ENCODE measurements around the gene LARP6. TPM values are rescaled to one million over a fixed set of nuclear protein-coding genes. Genes with fewer than 3 reads are reported as not detected.

Gene LARP6
- total RNA-seq, 4 donors from 2014 or later: 21.2 to 36.3 (median 32.7) TPM

- H3K9me3 ChIP-seq: no peaks in the 10 kb centered on the region
- no peaks in the 10 kb centered on the region for H3K27me3 ChIP-seq
- WGBS: 85% methylated on average over 6 of the region's 6 CpGs
- H3K27ac ChIP-seq (replicated peaks in 1 of 4): no peak overlapping the region
- peaks cover 13 to 25% (median 17%) of the 10 kb centered on the region in 4 donors for H3K4me1 ChIP-seq
- intact Hi-C loops (cut with DNase I): loop anchor here (5.0 kb wide), 1 partner anchor 65 kb away; the partner anchor contains the start of genes LRRC49 and THAP10
- no peak for DNase-seq (ENCODE audit: extremely low spot score)
- TF ChIP-seq POLR2A (IDR thresholded peaks at IDR 0.05; ENCODE audit: low read depth) (no peak), CTCF (IDR thresholded peaks at IDR 0.05) (no peak), EP300 (IDR thresholded peaks at IDR 0.05) (no peak), POLR2AphosphoS5 (IDR thresholded peaks at IDR 0.05) (no peak)
- H3K36me3 ChIP-seq: peaks cover 10 to 24% (median 20%) of the 10 kb centered on the region in 4 donors
- H3K4me3 ChIP-seq: no peak overlapping the region
Measured at GRCh38 chr15:70827721-70828120, 26.2 kb downstream of the LARP6 start.

- Histone ChIP-seq H3K4me1 (peaks cover 13 to 25% (median 17%) of the 10 kb centered on the region in 4 donors), H3K9me3 (no peaks in the 10 kb centered on the region), H3K4me3 (no peak overlapping the region), H3K27me3 (no peaks in the 10 kb centered on the region), H3K27ac (replicated peaks in 1 of 4) (peak overlapping the region in 1 of 4 donors; percentile 27), H3K36me3 (peaks cover 2 to 13% (median 9%) of the 10 kb centered on the region in 4 donors)
- WGBS: 50% methylated on average over 3 of the region's 3 CpGs
- intact Hi-C loops (cut with DNase I): loop anchor here (5.0 kb wide), 1 partner anchor 66 kb away; the partner anchor contains the start of genes LRRC49 and THAP10
- DNase-seq (ENCODE audit: extremely low spot score): peak; percentile 92
- TF ChIP-seq POLR2AphosphoS5 (IDR thresholded peaks at IDR 0.05) (peak in 1 of 2 donors; percentile 41), POLR2A (IDR thresholded peaks at IDR 0.05; ENCODE audit: low read depth) (no peak)
Measured at GRCh38 chr15:70826634-70827033, 27.3 kb downstream of the LARP6 start.

GRCh38 chr15:70825841-70826240, 28.1 kb downstream of the LARP6 start:
- WGBS: 92% methylated on average over 8 of the region's 8 CpGs
- Histone ChIP-seq H3K4me1 (peaks cover 12 to 22% (median 17%) of the 10 kb centered on the region in 4 donors), H3K27ac (replicated peaks in 1 of 4) (peak overlapping the region in 1 of 4 donors; percentile 27), H3K36me3 (peaks cover 0 to 5% (median 2%) of the 10 kb centered on the region in 4 donors), H3K27me3 (no peaks in the 10 kb centered on the region), H3K4me3 (no peak overlapping the region), H3K9me3 (no peaks in the 10 kb centered on the region)
- no peak for TF ChIP-seq POLR2A (IDR thresholded peaks at IDR 0.05; ENCODE audit: low read depth)
- intact Hi-C loops (cut with DNase I): loop anchor here (2.0 to 5.0 kb wide), 2 partner anchors 49 to 66 kb away; partner anchors contain the start of genes LRRC49 and THAP10
- peak; percentile 24 for DNase-seq (ENCODE audit: extremely low spot score)

- no peak for DNase-seq (ENCODE audit: extremely low spot score)
- Histone ChIP-seq H3K27me3 (no peaks in the 10 kb centered on the region), H3K27ac (replicated peaks in 1 of 4) (no peak overlapping the region), H3K36me3 (no peaks in the 10 kb centered on the region), H3K9me3 (no peaks in the 10 kb centered on the region), H3K4me1 (peaks cover 6 to 20% (median 10%) of the 10 kb centered on the region in 4 donors), H3K4me3 (no peak overlapping the region)
- intact Hi-C loops (cut with DNase I): no loop called here
- WGBS: 56% methylated on average over 5 of the region's 5 CpGs
- TF ChIP-seq EP300 (IDR thresholded peaks at IDR 0.05) (no peak), POLR2AphosphoS5 (IDR thresholded peaks at IDR 0.05) (no peak), POLR2A (IDR thresholded peaks at IDR 0.05; ENCODE audit: low read depth) (no peak), CTCF (IDR thresholded peaks at IDR 0.05) (no peak)
Measured at GRCh38 chr15:70823196-70823595, 30.8 kb downstream of the LARP6 start.

- H3K27ac ChIP-seq (replicated peaks in 1 of 4): no peak overlapping the region
- no peaks in the 10 kb centered on the region for H3K36me3 ChIP-seq
- peaks cover under 1 to 4% (median 4%) of the 10 kb centered on the region in 4 donors for H3K4me1 ChIP-seq
- no peak overlapping the region for H3K4me3 ChIP-seq
- H3K9me3 ChIP-seq: no peaks in the 10 kb centered on the region
- DNase-seq (ENCODE audit: extremely low spot score): no peak
- TF ChIP-seq CTCF (IDR thresholded peaks at IDR 0.05) (no peak), EP300 (IDR thresholded peaks at IDR 0.05) (no peak), POLR2A (IDR thresholded peaks at IDR 0.05; ENCODE audit: low read depth) (no peak), POLR2AphosphoS5 (IDR thresholded peaks at IDR 0.05) (no peak)
- intact Hi-C loops (cut with DNase I): no loop called here
- H3K27me3 ChIP-seq: no peaks in the 10 kb centered on the region
Measured at GRCh38 chr15:70820214-70820613, 33.7 kb downstream of the LARP6 start.

GRCh38 chr15:70818580-70818979, 35.4 kb downstream of the LARP6 start:
- Histone ChIP-seq H3K27me3 (no peaks in the 10 kb centered on the region), H3K27ac (replicated peaks in 1 of 4) (no peak overlapping the region), H3K4me3 (no peak overlapping the region), H3K9me3 (no peaks in the 10 kb centered on the region), H3K4me1 (no peaks in the 10 kb centered on the region), H3K36me3 (no peaks in the 10 kb centered on the region)
- intact Hi-C loops (cut with DNase I): no loop called here
- no peak for DNase-seq (ENCODE audit: extremely low spot score)
- 98% methylated on average over 2 of the region's 2 CpGs for WGBS
- TF ChIP-seq EP300 (IDR thresholded peaks at IDR 0.05): no peak
- TF ChIP-seq POLR2A (IDR thresholded peaks at IDR 0.05; ENCODE audit: low read depth): no peak
- no peak for TF ChIP-seq CTCF (IDR thresholded peaks at IDR 0.05)
- no peak for TF ChIP-seq POLR2AphosphoS5 (IDR thresholded peaks at IDR 0.05)

Data from esophagus muscularis mucosa (tissue), 4 donors.